HG03097 (cell line): ENCODE results near the gene SLC37A3.
"Not testable (repeated sequence)": the region's sequence is repeated elsewhere in the genome, so short reads cannot be mapped to it uniquely, and the experiment has no call there.

Source experiments
- ATAC-seq: cut with Tn5 transposase; IDR thresholded peaks from one replicate; pipeline ENCODE4 v1.9.1; 2021; ENCODE audit not compliant: unreplicated experiment, low FRiP score

The SLC37A3 gene

GRCh38 chr7:140315498-140316164 lies 82.7 kb downstream of the SLC37A3 start:
- ATAC-seq, result no peak

GRCh38 chr7:140314573-140315480 lies 83.5 kb downstream of the SLC37A3 start:
- no peak for ATAC-seq

GRCh38 chr7:140312141-140312846 lies 86.0 kb downstream of the SLC37A3 start:
- no peak for ATAC-seq

- ATAC-seq, result not testable (repeated sequence)
Measured at GRCh38 chr7:140311128-140311527, 87.2 kb downstream of the SLC37A3 start.

- ATAC-seq, result no peak
Measured at GRCh38 chr7:140310337-140311002, 87.9 kb downstream of the SLC37A3 start.

- ATAC-seq, result no peak
Measured at GRCh38 chr7:140308060-140308459, 90.3 kb downstream of the SLC37A3 start.

GRCh38 chr7:140304191-140304799 lies 94.0 kb downstream of the SLC37A3 start:
- no peak for ATAC-seq

- ATAC-seq, result no peak
Measured at GRCh38 chr7:140300243-140301136, 97.8 kb downstream of the SLC37A3 start.

GRCh38 chr7:140298213-140298612 lies 100.1 kb downstream of the SLC37A3 start:
- no peak for ATAC-seq

- no peak for ATAC-seq
Measured at GRCh38 chr7:140297192-140297591, 101.1 kb downstream of the SLC37A3 start.

GRCh38 chr7:140295224-140295738 lies 103.0 kb downstream of the SLC37A3 start:
- ATAC-seq, result no peak

GRCh38 chr7:140294454-140294853 lies 103.9 kb downstream of the SLC37A3 start:
- no peak for ATAC-seq

- ATAC-seq, result no peak
Measured at GRCh38 chr7:140292438-140292837, 105.9 kb downstream of the SLC37A3 start.

- no peak for ATAC-seq
Measured at GRCh38 chr7:140289804-140290203, 108.5 kb downstream of the SLC37A3 start.

GRCh38 chr7:140287988-140288387 lies 110.3 kb downstream of the SLC37A3 start:
- ATAC-seq, result no peak

- ATAC-seq, result no peak
Measured at GRCh38 chr7:140285938-140286337, 112.4 kb downstream of the SLC37A3 start.

GRCh38 chr7:140284062-140284461 lies 114.3 kb downstream of the SLC37A3 start:
- ATAC-seq, result no peak
